Mesendoderm (in vitro differentiated cells): Measurements from ENCODE around the gene KRT6C.
"Not testable (repeated sequence)": the region's sequence is repeated elsewhere in the genome, so short reads cannot be mapped to it uniquely, and the experiment has no call there.

Experiments
- DNase-seq: peaks from one replicate; pipeline ENCODE4 v3.0.0; 2013
- H2AK5ac ChIP-seq: 2 replicates; pipeline ENCODE4 v1.6.1; 2013; ENCODE audit warnings: low read length, inconsistent platforms
- H2BK120ac ChIP-seq: 2 replicates; pipeline ENCODE4 v1.6.1; 2013; ENCODE audit warnings: low read depth, mild to moderate bottlenecking, low read length, moderate library complexity, mixed read lengths
- H2BK15ac ChIP-seq: replicated peaks from 2 replicates; pipeline ENCODE4 v1.6.1; 2013; ENCODE audit warnings: low read depth, mild to moderate bottlenecking, moderate library complexity
- H2BK5ac ChIP-seq: 2 replicates; pipeline ENCODE4 v1.6.1; 2013; ENCODE audit warnings: low read length, inconsistent platforms
- H3K18ac ChIP-seq: 2 replicates; pipeline ENCODE4 v1.6.1; 2013; ENCODE audit warnings: mild to moderate bottlenecking, low read length, mixed read lengths
- H3K23ac ChIP-seq: one replicate; pipeline ENCODE4 v1.6.1; 2013; ENCODE audit warnings: low read length
- H3K27ac ChIP-seq: 2 replicates; pipeline ENCODE4 v1.5.1; 2013; ENCODE audit warnings: low read depth, mild to moderate bottlenecking, inconsistent platforms, low read length, moderate library complexity
- H3K27me3 ChIP-seq: 2 replicates; pipeline ENCODE4 v1.6.1; 2013; ENCODE audit warnings: low read length, control low read depth, mild to moderate bottlenecking, inconsistent platforms; ENCODE audit not compliant: insufficient read depth, poor library complexity
- H3K36me3 ChIP-seq: 2 replicates; pipeline ENCODE4 v1.6.1; 2013; ENCODE audit warnings: low read length, inconsistent platforms; ENCODE audit not compliant: control insufficient read depth, insufficient read depth
- H3K4ac ChIP-seq: one replicate; pipeline ENCODE4 v1.6.1; 2013; ENCODE audit warnings: low read depth, mild to moderate bottlenecking, low read length, moderate library complexity
- H3K4me1 ChIP-seq: 2 replicates; pipeline ENCODE4 v1.6.1; 2013; ENCODE audit warnings: low read depth, low read length, inconsistent platforms; ENCODE audit not compliant: control insufficient read depth
- H3K4me2 ChIP-seq: 2 replicates; pipeline ENCODE4 v1.6.1; 2013; ENCODE audit warnings: low read length
- H3K4me3 ChIP-seq: 2 replicates; pipeline ENCODE4 v1.5.1; 2013; ENCODE audit warnings: mild to moderate bottlenecking, low read length
- H3K56ac ChIP-seq: one replicate; pipeline ENCODE4 v1.6.1; 2013; ENCODE audit warnings: low read length
- H3K79me1 ChIP-seq: 2 replicates; pipeline ENCODE4 v1.6.1; 2013; ENCODE audit warnings: low read length, inconsistent platforms
- H3K79me2 ChIP-seq: 2 replicates; pipeline ENCODE4 v1.6.1; 2013; ENCODE audit warnings: mild to moderate bottlenecking, low read length; ENCODE audit not compliant: control insufficient read depth, insufficient read depth
- H3K9ac ChIP-seq: 2 replicates; pipeline ENCODE4 v1.6.1; 2013; ENCODE audit warnings: low read length, inconsistent platforms
- H4K5ac ChIP-seq: one replicate; pipeline ENCODE4 v1.6.1; 2013; ENCODE audit warnings: low read length
- H4K8ac ChIP-seq: one replicate; pipeline ENCODE4 v1.6.1; 2013; ENCODE audit warnings: low read depth, mild to moderate bottlenecking, control low read depth, low read length, moderate library complexity
- WGBS: extraction: QIAGEN DNeasy Blood & Tissue Kit; methylation state at CpG from one replicate; pipeline ENCODE4 v1.1.7; 2013; ENCODE audit warnings: low lambda C conversion rate, missing lambda C conversion rate; ENCODE audit not compliant: insufficient coverage; ENCODE audit errors: extremely low coverage; 5-methylcytosine and 5-hydroxymethylcytosine counted together

The KRT6C gene

DNA sequence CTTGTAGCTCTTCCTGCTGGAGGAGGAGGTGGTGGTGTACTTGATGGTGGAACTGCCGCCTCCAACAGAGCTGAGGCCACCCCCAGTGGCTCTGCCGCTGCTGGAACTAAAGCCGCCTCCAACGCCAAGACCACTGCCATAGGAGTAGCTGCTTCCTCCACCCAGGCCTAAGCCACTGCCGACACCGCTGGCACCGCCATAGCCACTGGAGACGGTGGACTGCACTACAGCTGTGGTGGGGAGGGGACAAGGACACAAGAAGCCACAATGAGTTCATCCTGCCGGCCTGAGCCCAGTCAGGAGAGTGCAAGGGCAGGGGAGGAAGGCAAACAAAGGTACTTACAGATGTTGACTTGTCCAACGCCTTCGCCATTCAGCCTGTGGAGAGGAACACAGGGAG lies 26.4 kb downstream of the KRT6C start:
- not testable (repeated sequence) for H3K9ac ChIP-seq, H3K4me3 ChIP-seq, H2BK15ac ChIP-seq, H2AK5ac ChIP-seq, H3K27me3 ChIP-seq, H2BK120ac ChIP-seq, H3K56ac ChIP-seq, H4K8ac ChIP-seq, H3K23ac ChIP-seq, H3K79me2 ChIP-seq, H3K36me3 ChIP-seq, H2BK5ac ChIP-seq, H3K4me1 ChIP-seq, H3K79me1 ChIP-seq, DNase-seq, H3K4ac ChIP-seq, H3K27ac ChIP-seq, H4K5ac ChIP-seq, H3K18ac ChIP-seq, H3K4me2 ChIP-seq
- no CpG with 5 or more reads among the region's 11 CpGs for WGBS

DNA sequence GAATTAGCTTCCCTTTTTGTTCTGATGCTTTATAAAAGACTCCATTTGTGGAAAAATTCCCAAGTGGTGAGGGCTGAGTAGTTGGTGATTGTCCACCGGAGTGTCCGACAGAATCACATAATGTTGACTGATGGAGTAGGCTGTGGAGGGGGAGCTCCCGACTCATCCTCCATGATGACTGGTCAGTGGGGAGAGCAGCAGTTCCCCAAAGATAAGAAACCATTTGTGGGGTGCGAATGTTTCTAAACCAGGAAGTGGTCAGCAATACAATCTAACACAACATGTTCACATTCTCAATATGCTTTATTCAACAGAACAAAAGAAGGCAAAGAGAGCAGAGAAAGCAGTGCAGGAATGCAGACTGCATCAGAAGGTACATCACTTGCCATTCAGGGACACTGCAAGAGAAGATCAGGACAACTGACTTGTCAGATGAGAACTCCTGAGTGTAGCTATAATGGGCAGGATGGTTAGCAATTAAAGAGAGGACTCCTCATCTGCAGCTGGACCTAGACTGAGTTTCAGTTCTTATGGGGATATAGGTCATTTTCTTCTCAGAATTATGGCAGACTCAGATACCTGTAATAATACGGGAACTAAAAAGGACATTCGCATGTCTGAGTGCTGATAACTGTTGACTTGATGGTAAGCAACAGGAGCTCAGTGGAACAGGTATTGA lies 27.1 kb downstream of the KRT6C start:
- H3K27ac ChIP-seq: no peak overlapping the region
- H4K8ac ChIP-seq: no peak overlapping the region
- H3K36me3 ChIP-seq: no peaks in the 10 kb centered on the region
- no peak overlapping the region for H2BK15ac ChIP-seq
- no peaks in the 10 kb centered on the region for H3K79me1 ChIP-seq
- H3K4ac ChIP-seq: no peak overlapping the region
- H3K23ac ChIP-seq: no peak overlapping the region
- H3K27me3 ChIP-seq: no peaks in the 10 kb centered on the region
- no peak overlapping the region for H3K18ac ChIP-seq
- no peak overlapping the region for H2BK120ac ChIP-seq
- WGBS: no CpG with 5 or more reads among the region's 6 CpGs
- peaks cover 4% of the 10 kb centered on the region for H3K4me1 ChIP-seq
- H2BK5ac ChIP-seq: no peak overlapping the region
- no peak overlapping the region for H3K9ac ChIP-seq
- no peak overlapping the region for H3K4me3 ChIP-seq
- H3K4me2 ChIP-seq: no peak overlapping the region
- H4K5ac ChIP-seq: no peak overlapping the region
- no peak overlapping the region for H2AK5ac ChIP-seq
- no peaks in the 10 kb centered on the region for H3K79me2 ChIP-seq
- DNase-seq: no peak
- no peak overlapping the region for H3K56ac ChIP-seq

DNA sequence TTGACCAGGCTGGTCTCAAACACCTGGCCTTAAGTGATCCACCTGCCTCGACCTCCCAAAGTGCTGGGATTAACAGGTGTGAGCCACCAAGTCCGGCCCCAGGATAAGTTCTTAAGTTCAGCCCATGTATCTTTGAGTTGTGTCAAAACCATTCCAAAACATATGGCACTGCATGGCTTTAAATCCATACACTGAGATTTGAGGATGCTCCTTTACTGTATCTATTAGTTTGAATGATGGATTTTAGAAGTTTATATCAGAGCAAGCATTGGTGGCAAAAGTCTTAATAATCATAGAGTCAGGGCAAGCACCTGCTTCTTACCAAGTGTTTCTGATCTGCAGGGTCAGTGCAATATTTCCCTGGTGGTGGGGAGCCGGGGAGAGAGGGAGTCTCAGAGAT lies 27.7 kb downstream of the KRT6C start:
- Histone ChIP-seq H3K9ac (no peak overlapping the region), H2BK120ac (no peak overlapping the region), H3K4ac (no peak overlapping the region), H3K56ac (no peak overlapping the region), H3K18ac (no peak overlapping the region), H3K36me3 (no peaks in the 10 kb centered on the region), H3K4me2 (no peak overlapping the region), H3K23ac (no peak overlapping the region), H3K79me2 (no peaks in the 10 kb centered on the region), H3K4me1 (peaks cover 4% of the 10 kb centered on the region), H4K8ac (no peak overlapping the region), H2BK15ac (no peak overlapping the region), H3K27me3 (no peaks in the 10 kb centered on the region), H3K27ac (no peak overlapping the region), H3K79me1 (no peaks in the 10 kb centered on the region), H4K5ac (no peak overlapping the region), H2AK5ac (no peak overlapping the region), H3K4me3 (no peak overlapping the region), H2BK5ac (no peak overlapping the region)
- DNase-seq: no peak
- no CpG with 5 or more reads among the region's 3 CpGs for WGBS

DNA sequence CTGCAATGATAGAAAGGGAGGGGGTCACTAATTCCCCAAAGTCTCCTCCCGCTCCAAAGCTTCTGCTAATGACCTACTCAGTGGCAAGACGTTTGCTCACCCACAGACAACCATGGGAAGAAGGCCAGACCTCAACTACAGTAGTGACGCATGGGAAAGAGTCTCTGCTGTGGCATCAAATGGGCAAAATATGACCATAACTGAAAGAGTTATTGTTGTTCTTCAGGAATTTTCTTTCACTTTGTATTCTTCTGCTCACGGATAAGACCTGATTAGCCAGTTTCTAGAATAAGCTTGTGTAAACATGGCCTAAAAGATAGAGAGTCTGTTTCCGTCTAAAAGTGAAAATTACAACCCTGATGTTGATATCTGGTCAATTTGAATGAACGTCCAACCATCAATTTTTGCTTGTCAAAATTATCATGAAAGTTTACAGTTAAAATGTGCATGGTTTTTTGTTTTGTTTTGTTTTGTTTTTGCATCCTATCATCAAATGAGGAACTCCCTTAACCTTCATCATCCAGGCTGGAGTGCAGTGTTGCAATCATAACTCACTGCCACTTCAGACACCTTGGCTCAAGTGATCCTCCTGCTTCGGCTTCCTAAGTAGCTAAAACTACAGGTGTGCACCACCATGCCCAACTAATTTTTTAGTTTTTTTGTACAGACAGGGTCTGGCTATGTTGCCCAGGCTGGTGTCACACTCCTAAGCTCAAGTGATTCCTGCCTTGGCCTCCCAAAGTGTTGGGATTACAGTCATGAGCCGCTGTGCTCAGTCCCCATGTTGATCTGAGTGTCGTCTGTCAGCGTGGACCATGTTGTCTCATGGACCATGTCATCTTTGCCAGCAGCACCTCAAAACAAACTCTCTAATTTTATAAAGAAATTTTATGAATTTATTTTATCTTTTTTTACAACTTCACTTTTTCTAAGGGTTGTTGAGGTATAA lies 28.7 kb downstream of the KRT6C start:
- no peak overlapping the region for H2AK5ac ChIP-seq
- no peak overlapping the region for H3K4me3 ChIP-seq
- H3K79me2 ChIP-seq: no peaks in the 10 kb centered on the region
- H3K4ac ChIP-seq: no peak overlapping the region
- no peak overlapping the region for H3K56ac ChIP-seq
- H4K5ac ChIP-seq: no peak overlapping the region
- H3K27me3 ChIP-seq: no peaks in the 10 kb centered on the region
- no peak overlapping the region for H2BK120ac ChIP-seq
- H3K4me2 ChIP-seq: no peak overlapping the region
- no peak overlapping the region for H2BK5ac ChIP-seq
- H3K36me3 ChIP-seq: no peaks in the 10 kb centered on the region
- H3K27ac ChIP-seq: no peak overlapping the region
- peaks cover 4% of the 10 kb centered on the region for H3K4me1 ChIP-seq
- no peak overlapping the region for H4K8ac ChIP-seq
- no CpG with 5 or more reads among the region's 10 CpGs for WGBS
- H3K18ac ChIP-seq: no peak overlapping the region
- H3K23ac ChIP-seq: no peak overlapping the region
- H2BK15ac ChIP-seq: no peak overlapping the region
- no peak overlapping the region for H3K9ac ChIP-seq
- H3K79me1 ChIP-seq: no peaks in the 10 kb centered on the region
- DNase-seq: no peak

DNA sequence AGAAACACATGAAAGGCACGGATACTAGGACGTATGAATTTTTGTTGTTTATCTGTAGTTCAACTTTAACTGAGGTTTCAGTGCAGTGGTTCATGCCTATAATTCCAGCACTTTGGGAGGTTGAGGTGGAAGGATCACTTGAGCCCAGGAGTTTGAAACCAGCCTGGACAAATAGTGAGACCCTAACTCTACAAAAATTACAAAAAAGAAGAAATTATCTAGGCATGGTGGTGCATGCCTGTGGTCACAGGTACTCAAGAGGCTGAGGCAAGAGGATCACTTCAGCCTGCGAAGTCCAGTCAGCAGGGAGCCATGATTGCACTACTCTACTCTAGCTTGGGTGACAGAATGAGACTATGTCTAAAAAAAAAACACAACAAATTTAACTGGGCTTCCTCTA lies 29.6 kb downstream of the KRT6C start:
- no peaks in the 10 kb centered on the region for H3K79me2 ChIP-seq
- H3K56ac ChIP-seq: no peak overlapping the region
- H3K18ac ChIP-seq: no peak overlapping the region
- H3K36me3 ChIP-seq: no peaks in the 10 kb centered on the region
- no peak overlapping the region for H3K4me3 ChIP-seq
- no peak overlapping the region for H4K8ac ChIP-seq
- DNase-seq: no peak
- no peak overlapping the region for H2BK5ac ChIP-seq
- H3K23ac ChIP-seq: no peak overlapping the region
- H3K4me1 ChIP-seq: peaks cover 4% of the 10 kb centered on the region
- no peak overlapping the region for H3K4me2 ChIP-seq
- H2BK15ac ChIP-seq: no peak overlapping the region
- H3K4ac ChIP-seq: no peak overlapping the region
- no peak overlapping the region for H2BK120ac ChIP-seq
- no peak overlapping the region for H4K5ac ChIP-seq
- no peak overlapping the region for H2AK5ac ChIP-seq
- H3K27me3 ChIP-seq: no peaks in the 10 kb centered on the region
- H3K27ac ChIP-seq: no peak overlapping the region
- no peak overlapping the region for H3K9ac ChIP-seq
- no peaks in the 10 kb centered on the region for H3K79me1 ChIP-seq
- no CpG with 5 or more reads among the region's 3 CpGs for WGBS
